ENCODE results near the gene TRIM40. TPM values are rescaled to one million over a fixed set of nuclear protein-coding genes. Genes with fewer than 3 reads are reported as not detected.

TRIM40 gene
- total and polyA plus RNA-seq, 2 of the 13 experiments (the other 11 are each of a cell fraction or from before 2014, with no cell fraction given): 0.58 TPM; not detected in 1

DNA sequence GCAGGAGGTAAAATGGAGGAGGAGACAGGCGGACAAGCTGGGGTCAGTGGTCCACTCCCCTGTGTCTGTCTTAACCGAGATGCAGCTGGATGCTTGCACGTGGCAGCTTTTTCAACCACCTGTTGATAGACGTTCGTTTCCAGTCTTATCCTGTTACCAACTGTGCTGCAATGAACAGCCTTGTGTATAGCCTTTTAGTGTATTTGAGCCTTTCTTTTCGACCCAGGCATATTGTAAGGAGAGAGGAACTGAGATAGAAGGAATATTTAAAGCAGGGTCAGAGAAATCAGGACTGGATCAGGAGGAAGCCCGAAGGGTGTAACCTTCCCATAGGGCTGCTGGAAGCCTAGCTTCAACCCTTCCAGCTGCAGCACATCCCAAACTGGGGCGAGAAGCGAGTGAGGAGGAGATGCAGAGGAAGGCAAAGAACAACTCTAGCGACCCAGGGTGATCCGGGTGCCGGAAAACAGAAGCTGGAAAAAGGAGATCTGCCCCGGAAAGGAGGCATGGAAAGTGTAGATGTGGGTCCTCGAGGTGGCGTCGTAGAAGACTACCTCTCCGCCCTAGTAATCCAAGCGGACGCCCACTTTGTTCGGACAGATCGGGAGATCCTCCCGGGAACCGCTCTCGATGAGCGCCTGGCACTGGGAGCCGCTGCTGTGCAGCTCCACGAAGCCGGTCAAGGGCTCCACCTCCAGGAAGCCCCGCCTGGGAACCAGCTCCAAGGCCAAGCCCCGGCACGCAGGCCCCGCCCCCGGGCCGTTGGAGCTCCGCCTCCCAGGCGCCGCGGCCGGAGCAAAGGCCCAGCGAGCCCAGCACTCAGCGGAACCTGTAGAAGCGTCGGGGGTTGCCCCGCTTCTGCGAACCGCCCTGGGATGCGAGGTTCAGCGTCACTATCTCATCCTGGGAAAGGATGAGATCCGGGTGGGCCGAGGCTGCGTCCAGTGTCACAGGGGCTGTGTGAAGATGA, 34.2 kb upstream of the TRIM40 start (continued):
- TF ChIP-seq NFE2L1 (CRISPR knock-in tag; IDR thresholded peaks at IDR 0.05; ENCODE audit: borderline replicate concordance) (no peak), ISL2 (CRISPR knock-in tag; IDR thresholded peaks at IDR 0.05) (no peak; the same call in 1 of the 2 replicates), RFX5 (IDR thresholded peaks at IDR 0.05; ENCODE audit: low read depth, low read length) (peak; percentile 22; the same call in 1 of the 2 replicates), TBX2 (CRISPR knock-in tag; IDR thresholded peaks at IDR 0.05; ENCODE audit: borderline replicate concordance) (peak; percentile 32; the same call in 1 of the 2 replicates), HMG20B (CRISPR knock-in tag; conservative IDR thresholded peaks at IDR 0.05) (no peak; the same call in 1 of the 2 replicates), ZNF605 (CRISPR knock-in tag; IDR thresholded peaks at IDR 0.05) (peak; percentile 93), PPARG (CRISPR knock-in tag; conservative IDR thresholded peaks at IDR 0.05) (peak; percentile 26; the same call in 1 of the 2 replicates), FLYWCH1 (CRISPR knock-in tag; IDR thresholded peaks at IDR 0.05) (no peak), DNMT1 (CRISPR knock-in tag; IDR thresholded peaks at IDR 0.05) (0 out of 2 replicates have a peak, but pooled peaks have one; percentile 71), ZNF775 (CRISPR knock-in tag; IDR thresholded peaks at IDR 0.05; ENCODE audit: borderline replicate concordance) (no peak), NR3C1 (CRISPR knock-in tag; IDR thresholded peaks at IDR 0.05) (no peak), ZBTB7B (CRISPR knock-in tag; IDR thresholded peaks at IDR 0.05) (peak; percentile 55), HNRNPLL (IDR thresholded peaks at IDR 0.05; ENCODE audit: low read depth, low read length, poor library complexity, severe bottlenecking) (peak; percentile 87), JDP2 (CRISPR knock-in tag; IDR thresholded peaks at IDR 0.05; ENCODE audit: borderline replicate concordance) (no peak), ZNF124 (CRISPR knock-in tag; IDR thresholded peaks at IDR 0.05) (peak; percentile 84; the same call in 1 of the 2 replicates)
- TF ChIP-seq, protein P1, sequence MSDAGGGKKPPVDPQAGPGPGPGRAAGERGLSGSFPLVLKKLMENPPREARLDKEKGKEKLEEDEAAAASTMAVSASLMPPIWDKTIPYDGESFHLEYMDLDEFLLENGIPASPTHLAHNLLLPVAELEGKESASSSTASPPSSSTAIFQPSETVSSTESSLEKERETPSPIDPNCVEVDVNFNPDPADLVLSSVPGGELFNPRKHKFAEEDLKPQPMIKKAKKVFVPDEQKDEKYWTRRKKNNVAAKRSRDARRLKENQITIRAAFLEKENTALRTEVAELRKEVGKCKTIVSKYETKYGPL (CRISPR knock-in tag; IDR thresholded peaks at IDR 0.05): no peak
- TF ChIP-seq, protein P2, sequence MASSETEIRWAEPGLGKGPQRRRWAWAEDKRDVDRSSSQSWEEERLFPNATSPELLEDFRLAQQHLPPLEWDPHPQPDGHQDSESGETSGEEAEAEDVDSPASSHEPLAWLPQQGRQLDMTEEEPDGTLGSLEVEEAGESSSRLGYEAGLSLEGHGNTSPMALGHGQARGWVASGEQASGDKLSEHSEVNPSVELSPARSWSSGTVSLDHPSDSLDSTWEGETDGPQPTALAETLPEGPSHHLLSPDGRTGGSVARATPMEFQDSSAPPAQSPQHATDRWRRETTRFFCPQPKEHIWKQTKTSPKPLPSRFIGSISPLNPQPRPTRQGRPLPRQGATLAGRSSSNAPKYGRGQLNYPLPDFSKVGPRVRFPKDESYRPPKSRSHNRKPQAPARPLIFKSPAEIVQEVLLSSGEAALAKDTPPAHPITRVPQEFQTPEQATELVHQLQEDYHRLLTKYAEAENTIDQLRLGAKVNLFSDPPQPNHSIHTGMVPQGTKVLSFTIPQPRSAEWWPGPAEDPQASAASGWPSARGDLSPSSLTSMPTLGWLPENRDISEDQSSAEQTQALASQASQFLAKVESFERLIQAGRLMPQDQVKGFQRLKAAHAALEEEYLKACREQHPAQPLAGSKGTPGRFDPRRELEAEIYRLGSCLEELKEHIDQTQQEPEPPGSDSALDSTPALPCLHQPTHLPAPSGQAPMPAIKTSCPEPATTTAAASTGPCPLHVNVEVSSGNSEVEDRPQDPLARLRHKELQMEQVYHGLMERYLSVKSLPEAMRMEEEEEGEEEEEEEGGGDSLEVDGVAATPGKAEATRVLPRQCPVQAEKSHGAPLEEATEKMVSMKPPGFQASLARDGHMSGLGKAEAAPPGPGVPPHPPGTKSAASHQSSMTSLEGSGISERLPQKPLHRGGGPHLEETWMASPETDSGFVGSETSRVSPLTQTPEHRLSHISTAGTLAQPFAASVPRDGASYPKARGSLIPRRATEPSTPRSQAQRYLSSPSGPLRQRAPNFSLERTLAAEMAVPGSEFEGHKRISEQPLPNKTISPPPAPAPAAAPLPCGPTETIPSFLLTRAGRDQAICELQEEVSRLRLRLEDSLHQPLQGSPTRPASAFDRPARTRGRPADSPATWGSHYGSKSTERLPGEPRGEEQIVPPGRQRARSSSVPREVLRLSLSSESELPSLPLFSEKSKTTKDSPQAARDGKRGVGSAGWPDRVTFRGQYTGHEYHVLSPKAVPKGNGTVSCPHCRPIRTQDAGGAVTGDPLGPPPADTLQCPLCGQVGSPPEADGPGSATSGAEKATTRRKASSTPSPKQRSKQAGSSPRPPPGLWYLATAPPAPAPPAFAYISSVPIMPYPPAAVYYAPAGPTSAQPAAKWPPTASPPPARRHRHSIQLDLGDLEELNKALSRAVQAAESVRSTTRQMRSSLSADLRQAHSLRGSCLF (CRISPR knock-in tag; IDR thresholded peaks at IDR 0.05; ENCODE audit: borderline replicate concordance): 0 out of 2 replicates have a peak, but pooled peaks have one; percentile 35
- TF ChIP-seq, protein P3, sequence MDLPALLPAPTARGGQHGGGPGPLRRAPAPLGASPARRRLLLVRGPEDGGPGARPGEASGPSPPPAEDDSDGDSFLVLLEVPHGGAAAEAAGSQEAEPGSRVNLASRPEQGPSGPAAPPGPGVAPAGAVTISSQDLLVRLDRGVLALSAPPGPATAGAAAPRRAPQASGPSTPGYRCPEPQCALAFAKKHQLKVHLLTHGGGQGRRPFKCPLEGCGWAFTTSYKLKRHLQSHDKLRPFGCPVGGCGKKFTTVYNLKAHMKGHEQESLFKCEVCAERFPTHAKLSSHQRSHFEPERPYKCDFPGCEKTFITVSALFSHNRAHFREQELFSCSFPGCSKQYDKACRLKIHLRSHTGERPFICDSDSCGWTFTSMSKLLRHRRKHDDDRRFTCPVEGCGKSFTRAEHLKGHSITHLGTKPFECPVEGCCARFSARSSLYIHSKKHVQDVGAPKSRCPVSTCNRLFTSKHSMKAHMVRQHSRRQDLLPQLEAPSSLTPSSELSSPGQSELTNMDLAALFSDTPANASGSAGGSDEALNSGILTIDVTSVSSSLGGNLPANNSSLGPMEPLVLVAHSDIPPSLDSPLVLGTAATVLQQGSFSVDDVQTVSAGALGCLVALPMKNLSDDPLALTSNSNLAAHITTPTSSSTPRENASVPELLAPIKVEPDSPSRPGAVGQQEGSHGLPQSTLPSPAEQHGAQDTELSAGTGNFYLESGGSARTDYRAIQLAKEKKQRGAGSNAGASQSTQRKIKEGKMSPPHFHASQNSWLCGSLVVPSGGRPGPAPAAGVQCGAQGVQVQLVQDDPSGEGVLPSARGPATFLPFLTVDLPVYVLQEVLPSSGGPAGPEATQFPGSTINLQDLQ (CRISPR knock-in tag; IDR thresholded peaks at IDR 0.05): peak; percentile 74; the same call in 1 of the 2 replicates
- TF ChIP-seq, protein P4, sequence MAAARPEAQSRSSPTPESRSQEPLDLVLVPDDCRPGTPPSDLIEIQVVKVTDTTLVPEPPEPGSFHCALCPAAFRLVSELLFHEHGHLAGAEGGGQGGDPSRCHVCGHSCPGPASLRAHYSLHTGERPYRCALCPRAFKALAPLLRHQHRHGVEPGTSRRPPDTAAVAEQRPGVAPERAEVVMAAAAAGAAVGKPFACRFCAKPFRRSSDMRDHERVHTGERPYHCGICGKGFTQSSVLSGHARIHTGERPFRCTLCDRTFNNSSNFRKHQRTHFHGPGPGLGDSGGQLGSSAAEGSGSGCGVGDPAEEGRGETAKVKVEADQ (CRISPR knock-in tag; IDR thresholded peaks at IDR 0.05; ENCODE audit: borderline replicate concordance): peak; percentile 54; the same call in 1 of the 2 replicates

All from HepG2 (cell line).